Neural cell (in vitro differentiated cells): ENCODE measurements around the gene FCRL2.

Experiments used
- EP300 ChIP-seq: fragments of 450-650 bp; conservative IDR thresholded peaks from 2 replicates; pipeline ENCODE4 v1.6.1; 2014; ENCODE audit warnings: antibody characterized with exemption, mild to moderate bottlenecking, moderate library complexity; ENCODE audit not compliant: poor library complexity, severe bottlenecking
- EZH2 ChIP-seq: fragments of 200-600, 300-800 bp; shearing (Covaris generic), sonication (generic); IDR thresholded peaks from 2 replicates; pipeline ENCODE4 v1.6.1; 2014; ENCODE audit warnings: antibody characterized with exemption, low read length, borderline replicate concordance, mild to moderate bottlenecking; ENCODE audit not compliant: insufficient read depth, poor library complexity, severe bottlenecking
- POLR2AphosphoS5 ChIP-seq: IDR thresholded peaks from 2 replicates; pipeline ENCODE4 v1.6.1; 2012
- TAF1 ChIP-seq: IDR thresholded peaks from 2 replicates; pipeline ENCODE4 v1.6.1; 2012; ENCODE audit warnings: low read depth
- TF ChIP-seq, protein P1 (sequence below): fragments of 450-650 bp; IDR thresholded peaks from 2 replicates; pipeline ENCODE4 v1.5.1; 2014; ENCODE audit warnings: antibody characterized with exemption, mild to moderate bottlenecking, moderate library complexity; ENCODE audit not compliant: poor library complexity, severe bottlenecking

GRCh38 chr1:157703981-157704380, 73.0 kb downstream of the FCRL2 start:
- TF ChIP-seq EZH2 (no peak), TAF1 (no peak), POLR2AphosphoS5 (no peak), EP300 (no peak)
- TF ChIP-seq, protein P1, sequence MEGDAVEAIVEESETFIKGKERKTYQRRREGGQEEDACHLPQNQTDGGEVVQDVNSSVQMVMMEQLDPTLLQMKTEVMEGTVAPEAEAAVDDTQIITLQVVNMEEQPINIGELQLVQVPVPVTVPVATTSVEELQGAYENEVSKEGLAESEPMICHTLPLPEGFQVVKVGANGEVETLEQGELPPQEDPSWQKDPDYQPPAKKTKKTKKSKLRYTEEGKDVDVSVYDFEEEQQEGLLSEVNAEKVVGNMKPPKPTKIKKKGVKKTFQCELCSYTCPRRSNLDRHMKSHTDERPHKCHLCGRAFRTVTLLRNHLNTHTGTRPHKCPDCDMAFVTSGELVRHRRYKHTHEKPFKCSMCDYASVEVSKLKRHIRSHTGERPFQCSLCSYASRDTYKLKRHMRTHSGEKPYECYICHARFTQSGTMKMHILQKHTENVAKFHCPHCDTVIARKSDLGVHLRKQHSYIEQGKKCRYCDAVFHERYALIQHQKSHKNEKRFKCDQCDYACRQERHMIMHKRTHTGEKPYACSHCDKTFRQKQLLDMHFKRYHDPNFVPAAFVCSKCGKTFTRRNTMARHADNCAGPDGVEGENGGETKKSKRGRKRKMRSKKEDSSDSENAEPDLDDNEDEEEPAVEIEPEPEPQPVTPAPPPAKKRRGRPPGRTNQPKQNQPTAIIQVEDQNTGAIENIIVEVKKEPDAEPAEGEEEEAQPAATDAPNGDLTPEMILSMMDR: no peak
